Measurements from ENCODE around the gene IGFLR1.

GRCh38 chr19:35727956-35728706, 14.1 kb downstream of the IGFLR1 start:
- TF ChIP-seq POLR2A (IDR thresholded peaks at IDR 0.05) = no peak
- TF ChIP-seq, protein P1, sequence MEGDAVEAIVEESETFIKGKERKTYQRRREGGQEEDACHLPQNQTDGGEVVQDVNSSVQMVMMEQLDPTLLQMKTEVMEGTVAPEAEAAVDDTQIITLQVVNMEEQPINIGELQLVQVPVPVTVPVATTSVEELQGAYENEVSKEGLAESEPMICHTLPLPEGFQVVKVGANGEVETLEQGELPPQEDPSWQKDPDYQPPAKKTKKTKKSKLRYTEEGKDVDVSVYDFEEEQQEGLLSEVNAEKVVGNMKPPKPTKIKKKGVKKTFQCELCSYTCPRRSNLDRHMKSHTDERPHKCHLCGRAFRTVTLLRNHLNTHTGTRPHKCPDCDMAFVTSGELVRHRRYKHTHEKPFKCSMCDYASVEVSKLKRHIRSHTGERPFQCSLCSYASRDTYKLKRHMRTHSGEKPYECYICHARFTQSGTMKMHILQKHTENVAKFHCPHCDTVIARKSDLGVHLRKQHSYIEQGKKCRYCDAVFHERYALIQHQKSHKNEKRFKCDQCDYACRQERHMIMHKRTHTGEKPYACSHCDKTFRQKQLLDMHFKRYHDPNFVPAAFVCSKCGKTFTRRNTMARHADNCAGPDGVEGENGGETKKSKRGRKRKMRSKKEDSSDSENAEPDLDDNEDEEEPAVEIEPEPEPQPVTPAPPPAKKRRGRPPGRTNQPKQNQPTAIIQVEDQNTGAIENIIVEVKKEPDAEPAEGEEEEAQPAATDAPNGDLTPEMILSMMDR (IDR thresholded peaks at IDR 0.05 in 4 of 5, conservative IDR thresholded peaks at IDR 0.05 in 1 of 5) = no peak
